Activated CD4-positive, alpha-beta T cell treated with anti-CD3 and anti-CD28 coated beads, Interleukin-2, amount 50 U/mL, for 48 hours (primary cell): ENCODE results near the gene PRMT2.
"Not testable (repeated sequence)": the region's sequence is repeated elsewhere in the genome, so short reads cannot be mapped to it uniquely, and the experiment has no call there.

Experiments
- DNase-seq, 2 experiments: peaks; one replicate each; pipeline ENCODE4 v3.0.0-alpha.2; 2020

Gene PRMT2

DNA sequence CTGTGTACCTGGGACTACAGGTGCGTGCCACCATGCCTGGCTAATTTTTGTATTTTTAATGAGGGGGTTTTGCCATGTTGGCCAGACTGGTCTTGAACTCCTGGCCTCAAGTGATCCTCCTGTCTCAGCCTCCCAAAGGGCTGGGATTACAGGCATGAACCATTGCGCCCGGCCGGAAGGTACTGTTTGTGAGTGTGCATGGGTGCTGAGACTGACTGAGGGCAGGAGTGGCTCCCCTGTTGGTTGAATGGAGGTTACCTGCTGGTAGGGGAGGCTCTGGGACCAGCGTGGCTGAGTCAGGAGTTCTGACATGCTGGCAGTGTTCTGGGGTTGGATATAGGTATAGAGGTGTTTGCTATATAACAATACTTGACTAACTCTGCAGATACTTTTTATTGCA lies 10.4 kb downstream of the PRMT2 start:
- DNase-seq: no peak

DNA sequence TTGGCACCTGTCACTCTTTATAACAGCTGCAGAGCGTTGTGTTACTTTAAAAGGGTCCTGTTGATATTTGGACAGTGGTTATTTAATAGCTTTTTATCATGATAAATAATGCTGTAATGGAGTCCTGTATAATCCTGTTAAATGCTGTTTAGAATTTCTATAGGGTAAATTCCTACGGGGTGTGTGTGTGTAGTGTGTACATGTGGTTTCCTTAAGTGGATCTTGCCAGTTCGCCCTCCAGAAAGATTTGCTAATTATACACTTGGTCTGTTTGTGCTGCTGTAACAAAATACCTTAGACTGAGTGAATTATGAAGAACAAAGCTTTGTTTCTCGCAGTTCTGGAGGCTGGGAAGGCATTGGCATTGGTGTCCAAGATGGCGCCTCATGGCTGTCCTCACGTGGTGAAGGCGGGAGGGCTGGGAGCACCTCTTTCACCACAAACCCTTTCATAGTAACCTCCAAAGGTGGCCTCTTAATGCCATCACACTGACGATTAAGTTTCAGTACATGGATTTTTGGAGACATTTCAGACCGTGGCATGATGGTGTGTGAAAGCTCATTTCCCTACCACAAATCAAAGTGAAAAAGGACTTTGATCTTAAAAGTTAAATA lies 11.2 kb downstream of the PRMT2 start:
- DNase-seq: no peak

DNA sequence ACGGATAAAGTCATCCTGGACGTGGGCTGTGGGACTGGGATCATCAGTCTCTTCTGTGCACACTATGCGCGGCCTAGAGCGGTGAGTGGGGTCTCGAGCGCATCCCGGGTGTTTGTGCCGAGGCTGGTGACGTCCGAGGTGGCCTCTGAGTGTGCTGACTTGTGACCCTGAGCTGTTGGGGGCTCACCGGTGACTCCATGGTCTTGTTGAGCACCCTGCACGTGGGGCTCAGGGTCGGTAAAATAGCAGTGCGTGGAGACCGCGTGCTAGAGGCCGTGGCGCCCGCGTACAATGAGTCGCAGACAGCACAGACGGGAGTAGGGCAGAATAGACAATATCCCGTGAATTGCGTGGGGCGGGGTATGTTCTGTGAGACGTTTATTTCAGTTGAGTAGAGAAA lies 13.1 kb downstream of the PRMT2 start:
- DNase-seq: no peak

DNA sequence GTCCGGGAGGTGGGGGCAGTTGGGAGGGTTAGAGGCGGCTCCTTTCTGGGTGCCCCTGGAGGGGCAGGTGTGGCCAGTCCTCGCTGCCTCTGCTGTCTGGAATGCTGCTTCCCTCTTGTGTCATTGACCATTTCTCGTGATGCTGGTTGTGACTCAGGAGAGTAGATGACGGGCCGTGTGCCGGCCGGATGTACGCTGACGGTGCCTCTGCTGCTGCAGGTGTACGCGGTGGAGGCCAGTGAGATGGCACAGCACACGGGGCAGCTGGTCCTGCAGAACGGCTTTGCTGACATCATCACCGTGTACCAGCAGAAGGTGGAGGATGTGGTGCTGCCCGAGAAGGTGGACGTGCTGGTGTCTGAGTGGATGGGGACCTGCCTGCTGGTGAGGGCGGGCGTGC lies 13.9 kb downstream of the PRMT2 start:
- DNase-seq: no peak

DNA sequence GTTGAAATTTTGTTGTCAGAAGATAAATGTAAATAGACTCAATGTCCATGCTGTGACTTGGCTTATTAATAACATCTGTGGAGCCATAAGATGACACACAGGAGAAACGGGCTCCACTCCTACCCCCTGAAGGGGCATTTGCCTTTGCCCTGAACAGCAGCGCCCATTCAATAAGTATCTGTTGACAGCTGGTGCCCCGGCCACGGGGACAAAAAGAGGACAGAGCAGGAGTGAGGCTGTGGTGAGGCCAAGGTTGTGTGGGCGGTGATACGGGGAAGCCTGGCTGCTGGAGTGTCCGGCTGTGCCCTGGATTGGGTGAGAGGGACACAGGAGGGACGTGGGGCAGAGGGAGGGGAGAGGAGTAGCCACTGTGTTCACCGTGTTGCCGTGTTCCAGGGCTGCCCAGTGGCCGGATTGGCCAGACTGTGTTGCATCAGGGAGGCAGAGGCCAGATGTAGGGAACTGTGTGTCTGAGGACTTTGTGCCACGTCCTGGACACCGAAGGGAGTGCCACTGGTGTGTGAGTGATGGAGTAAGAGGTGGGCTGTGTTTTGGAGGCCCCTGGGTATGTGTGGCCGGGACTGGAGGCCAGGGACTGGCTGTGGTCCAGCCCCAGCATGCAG lies 15.1 kb downstream of the PRMT2 start:
- no peak for DNase-seq

DNA sequence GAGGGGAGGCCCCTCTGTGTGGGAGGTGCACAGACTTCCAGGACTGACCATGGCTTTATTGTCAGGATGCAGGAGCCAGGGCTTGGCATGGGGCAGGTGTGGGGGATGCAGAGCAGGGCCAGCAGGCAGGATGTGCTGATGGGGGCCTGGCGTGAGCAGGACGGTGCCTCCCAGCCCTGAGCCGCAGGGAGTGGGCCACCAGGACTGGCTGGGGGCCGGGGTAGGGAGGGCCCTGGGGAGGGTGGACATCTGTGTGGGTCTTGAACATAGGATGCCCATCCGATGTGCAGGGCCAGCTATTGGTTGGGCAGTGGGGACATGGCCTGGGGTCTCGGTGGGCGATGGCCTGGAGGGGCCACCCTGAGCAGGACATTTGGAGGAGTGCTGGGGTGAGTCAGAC lies 15.6 kb downstream of the PRMT2 start:
- no peak for DNase-seq

DNA sequence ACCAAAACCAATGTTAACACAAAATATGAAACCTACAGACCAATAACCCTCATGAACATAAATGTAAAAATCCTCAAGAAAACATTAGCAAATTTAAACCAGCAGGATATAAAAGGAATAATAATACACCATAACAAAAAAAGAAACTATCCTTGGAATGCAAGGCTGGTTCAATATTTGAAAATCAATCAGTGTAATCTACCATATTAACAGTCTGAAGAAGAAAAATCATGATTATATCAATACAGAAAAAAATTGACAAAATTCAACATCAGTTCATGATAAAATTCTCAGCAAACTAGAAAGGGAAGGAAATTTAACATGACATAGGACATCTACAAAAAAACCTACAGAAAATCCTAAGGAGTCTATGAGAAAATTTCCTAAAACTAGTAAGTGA lies 19.8 kb downstream of the PRMT2 start:
- no peak for DNase-seq

DNA sequence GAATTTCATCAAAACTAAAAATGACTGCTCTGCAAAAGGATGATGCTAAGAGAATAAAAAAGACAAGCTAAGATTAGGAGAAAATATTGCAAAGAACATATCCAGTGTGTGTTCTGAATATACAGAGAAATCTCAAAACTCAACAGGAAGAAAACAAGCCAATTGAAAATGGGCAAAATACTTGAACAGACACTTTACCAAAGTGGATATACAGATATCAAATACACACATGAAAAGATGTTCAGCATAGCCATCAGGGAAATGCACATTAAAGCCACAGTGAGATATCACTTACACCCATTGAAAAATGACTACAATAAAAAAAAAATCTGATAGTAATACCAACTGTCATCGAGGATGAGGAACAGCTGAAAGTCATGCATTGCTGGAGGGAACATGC lies 21.3 kb downstream of the PRMT2 start:
- no peak for DNase-seq

DNA sequence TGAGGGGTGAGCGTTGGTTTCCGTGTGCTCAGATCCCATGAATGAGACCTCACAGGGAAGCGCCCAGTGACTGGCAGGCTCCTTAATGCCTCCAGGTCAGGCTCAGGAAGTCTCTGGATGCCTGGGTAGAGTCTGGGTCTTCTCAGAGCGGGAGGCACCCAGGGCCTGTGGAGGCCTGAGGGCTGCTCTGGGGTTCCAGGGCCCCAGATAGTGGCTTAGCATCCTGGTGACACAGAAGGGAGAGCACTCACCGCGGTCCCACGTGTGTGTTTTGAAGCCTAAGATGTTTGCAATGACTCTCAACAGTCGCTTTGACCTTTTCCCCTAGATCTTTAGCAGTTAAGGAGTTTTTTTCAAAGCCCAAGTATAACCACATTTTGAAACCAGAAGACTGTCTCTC lies 25.0 kb downstream of the PRMT2 start:
- DNase-seq: no peak

DNA sequence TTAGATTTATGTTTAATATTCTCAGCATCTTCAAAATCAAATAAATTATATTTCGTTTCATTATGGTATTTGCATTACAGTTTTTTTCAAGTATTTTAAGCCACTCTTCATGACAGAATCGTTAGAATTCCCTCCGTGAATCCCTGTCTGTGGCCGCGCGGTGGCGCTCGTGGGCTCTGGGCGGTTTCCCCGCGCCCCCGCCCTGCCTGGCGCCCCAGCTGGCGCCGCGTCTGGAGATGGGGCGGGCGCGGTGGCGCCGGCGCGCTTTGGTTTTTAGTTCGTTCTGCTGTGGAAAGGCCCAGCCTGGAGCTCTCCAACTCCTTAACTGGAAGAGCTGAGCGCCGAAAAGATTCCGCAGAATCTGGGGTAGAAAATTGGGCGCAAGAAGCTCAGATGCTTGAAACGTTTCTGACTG lies 25.7 kb downstream of the PRMT2 start:
- peak; percentile 55 to 60 for DNase-seq

DNA sequence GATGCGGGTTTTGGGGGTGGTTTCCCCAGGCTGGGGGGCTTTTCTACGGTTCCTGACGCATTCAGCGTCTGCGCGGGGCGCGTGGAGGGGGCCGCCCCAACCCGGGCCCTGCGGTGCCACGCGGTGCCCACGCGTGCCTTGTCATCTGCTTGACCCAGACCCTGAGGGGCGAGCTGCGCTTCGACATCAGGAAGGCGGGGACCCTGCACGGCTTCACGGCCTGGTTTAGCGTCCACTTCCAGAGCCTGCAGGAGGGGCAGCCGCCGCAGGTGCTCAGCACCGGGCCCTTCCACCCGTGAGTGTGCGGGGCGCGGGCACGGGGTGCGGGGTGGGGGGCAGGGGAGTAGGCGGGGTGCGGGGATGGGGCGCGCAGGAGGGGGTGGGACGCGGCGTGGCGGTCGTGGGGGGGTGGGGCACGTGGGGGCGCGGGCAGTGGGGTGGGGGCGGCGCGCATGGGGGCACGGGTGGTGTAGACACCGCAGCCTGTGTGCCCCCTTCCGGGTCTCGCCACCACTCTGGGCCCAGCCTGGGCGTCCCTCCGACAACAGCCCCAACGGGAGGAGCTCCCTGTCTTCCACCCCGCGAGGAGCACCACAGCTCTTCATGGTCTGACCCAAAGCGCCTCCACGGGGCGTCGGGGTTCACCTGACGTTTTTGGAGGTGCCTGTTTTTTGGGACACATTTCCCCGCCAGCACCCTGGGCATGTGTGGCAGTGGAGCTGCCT lies 26.3 kb downstream of the PRMT2 start:
- DNase-seq: no peak

DNA sequence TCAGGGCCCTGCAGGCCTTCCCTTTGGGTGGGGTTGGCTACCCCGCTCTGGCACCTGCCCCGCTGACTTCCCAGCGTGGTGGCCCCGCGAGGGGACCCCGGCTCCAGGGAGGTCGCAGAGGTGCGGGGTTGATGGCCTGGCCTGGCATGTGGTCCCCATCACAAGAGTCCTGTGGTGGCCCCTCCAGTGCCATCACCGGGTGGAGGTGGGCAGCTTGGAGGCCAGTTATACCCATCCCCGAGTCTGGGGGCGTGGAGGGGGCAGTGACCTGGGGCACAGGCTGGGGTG lies 26.8 kb downstream of the PRMT2 start:
- DNase-seq: no peak

DNA sequence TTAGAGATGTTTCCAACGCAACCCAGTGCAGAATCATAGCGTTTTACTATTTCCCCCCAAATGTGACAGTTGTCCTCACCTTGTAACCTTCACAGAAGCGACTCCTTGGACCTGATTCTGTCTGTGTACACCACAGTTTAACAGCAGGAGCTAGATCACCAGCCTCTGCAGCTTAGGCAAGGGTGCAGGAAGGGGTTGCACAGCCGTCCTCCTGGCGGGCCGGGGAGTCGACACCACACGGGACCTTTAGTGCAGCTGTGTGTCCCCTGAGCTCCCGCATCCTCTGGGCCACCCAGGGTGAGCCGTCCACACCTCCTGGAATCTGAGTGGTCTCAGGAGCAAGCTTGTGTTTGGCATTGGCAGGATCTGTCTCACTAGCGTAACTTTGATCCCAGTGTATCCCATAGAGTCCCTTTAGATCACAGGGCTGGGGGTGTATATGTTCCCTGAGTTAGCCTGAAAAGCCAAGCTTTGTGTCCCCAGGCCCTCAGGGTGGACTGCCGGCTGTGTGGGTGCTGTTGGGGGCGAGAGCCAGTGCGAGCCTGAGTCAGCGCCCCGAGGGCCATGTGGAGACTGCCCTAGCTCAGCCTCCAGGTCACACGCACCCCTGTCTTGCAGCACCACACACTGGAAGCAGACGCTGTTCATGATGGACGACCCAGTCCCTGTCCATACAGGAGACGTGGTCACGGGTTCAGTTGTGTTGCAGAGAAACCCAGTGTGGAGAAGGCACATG lies 27.5 kb downstream of the PRMT2 start:
- DNase-seq: no peak

DNA sequence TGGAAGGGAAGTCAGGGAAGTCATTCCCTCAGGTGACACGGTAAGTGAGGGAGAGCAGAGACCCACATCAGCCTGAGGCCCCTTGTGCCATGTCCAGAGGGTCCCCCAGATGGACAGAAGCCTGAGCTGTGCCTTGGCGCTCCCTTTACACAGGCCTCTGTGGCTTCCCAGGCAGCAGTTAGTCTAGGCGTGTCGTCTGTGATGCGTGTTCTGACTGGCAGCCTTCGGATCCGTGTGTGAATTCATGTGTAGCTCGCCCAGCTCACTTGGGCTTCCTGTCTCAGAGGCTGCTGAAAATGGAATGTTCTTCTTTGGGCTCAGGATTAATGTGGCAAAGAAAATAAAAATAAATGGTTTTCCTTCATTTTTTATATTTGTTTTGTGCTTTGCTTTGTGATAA lies 28.3 kb downstream of the PRMT2 start:
- no peak for DNase-seq

DNA sequence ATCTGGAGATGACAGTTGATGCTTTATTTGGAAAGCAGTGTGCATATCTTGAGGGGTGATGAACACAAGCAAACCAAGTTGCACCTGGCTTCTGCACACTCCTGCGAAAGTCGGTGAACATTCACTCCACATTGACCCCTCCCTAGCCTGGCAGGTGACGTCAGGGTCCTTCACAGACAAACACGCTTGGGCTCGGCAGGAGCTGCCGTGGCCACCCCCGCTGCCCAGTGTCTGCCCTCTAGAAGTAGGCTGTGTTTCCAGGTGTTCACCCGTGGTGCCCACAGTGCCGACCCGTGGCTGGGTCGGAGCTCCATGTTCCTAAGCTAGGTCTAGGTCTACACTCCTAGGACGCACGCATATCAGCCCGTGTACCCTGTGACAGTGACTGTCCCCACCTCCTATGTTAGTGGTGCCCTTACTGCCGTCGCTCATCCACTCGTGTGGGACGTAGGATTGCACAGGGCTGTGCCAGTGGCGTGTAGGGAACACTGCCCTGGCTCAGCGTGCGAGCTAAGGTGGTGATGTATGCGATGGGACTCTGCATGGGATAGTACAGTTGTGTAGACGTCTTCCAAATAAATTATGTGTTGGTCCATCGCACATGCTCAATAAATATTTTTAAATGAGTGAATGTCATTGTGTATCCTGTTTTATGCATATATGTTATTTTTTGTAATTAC lies 29.0 kb downstream of the PRMT2 start:
- no peak for DNase-seq

DNA sequence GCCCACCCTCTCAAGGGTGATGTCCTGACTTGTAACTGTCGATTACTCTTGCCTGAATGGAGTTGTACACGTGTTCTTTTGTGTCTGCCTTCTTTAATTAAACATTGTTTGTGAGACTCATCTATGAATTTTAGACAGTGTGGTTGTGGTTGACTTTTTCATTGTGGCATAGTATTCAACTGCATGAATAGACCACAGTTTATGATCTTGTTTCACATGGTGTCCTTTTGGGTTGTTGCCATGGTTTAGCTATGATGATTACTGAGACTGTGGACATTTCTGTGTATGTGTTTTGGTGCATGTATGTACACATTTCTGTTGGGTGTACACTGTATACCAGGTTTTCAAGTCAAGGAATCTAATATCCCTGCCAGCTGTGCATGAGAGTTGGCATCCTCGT lies 30.1 kb downstream of the PRMT2 start:
- DNase-seq: no peak

DNA sequence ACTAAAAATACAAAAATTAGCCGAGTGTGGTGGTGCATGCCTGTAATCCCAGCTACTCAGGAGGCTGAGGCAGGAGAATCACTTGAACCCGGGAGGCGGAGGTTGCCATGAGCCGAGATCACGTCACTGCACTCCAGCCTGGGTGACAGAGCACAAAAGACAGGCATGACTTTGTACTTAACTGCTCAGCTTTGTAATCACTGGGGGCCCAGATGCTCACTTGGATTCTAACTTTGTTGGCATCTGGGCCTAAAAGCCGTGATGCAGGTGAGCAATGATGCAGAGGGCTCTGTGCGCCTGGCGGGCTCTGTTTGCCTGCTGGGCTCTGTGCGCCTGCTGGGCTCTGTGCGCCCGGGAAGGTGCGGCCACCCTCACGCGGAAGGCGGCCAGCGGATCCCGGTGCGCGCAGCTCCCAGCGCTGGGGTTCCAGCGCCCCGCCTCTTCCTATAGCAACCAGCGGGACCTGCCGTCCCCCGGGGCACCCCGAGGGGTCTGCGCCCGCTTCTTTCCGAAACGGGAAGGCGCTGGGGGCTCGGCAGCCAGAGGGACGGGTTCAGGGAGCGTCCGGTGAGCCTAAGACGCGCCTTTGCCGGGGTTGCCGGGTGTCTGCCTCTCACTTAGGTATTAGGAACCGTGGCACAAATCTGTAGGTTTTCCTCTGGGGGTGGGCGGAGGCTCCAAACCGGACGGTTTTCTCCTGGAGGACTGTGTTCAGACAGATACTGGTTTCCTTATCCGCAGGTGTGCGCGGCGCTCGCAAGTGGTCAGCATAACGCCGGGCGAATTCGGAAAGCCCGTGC lies 31.7 kb downstream of the PRMT2 start:
- peak; percentile 18 to 40 for DNase-seq

DNA sequence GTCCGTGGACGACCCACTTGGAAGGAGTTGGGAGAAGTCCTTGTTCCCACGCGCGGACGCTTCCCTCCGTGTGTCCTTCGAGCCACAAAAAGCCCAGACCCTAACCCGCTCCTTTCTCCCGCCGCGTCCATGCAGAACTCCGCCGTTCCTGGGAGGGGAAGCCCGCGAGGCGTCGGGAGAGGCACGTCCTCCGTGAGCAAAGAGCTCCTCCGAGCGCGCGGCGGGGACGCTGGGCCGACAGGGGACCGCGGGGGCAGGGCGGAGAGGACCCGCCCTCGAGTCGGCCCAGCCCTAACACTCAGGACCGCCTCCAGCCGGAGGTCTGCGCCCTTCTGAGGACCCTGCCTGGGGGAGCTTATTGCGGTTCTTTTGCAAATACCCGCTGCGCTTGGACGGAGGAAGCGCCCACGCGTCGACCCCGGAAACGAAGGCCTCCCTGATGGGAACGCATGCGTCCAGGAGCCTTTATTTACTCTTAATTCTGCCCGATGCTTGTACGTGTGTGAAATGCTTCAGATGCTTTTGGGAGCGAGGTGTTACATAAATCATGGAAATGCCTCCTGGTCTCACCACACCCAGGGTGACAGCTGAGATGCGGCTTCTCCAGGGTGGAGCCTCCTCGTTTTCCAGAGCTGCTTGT lies 32.4 kb downstream of the PRMT2 start:
- peak; percentile 13 to 36 for DNase-seq

DNA sequence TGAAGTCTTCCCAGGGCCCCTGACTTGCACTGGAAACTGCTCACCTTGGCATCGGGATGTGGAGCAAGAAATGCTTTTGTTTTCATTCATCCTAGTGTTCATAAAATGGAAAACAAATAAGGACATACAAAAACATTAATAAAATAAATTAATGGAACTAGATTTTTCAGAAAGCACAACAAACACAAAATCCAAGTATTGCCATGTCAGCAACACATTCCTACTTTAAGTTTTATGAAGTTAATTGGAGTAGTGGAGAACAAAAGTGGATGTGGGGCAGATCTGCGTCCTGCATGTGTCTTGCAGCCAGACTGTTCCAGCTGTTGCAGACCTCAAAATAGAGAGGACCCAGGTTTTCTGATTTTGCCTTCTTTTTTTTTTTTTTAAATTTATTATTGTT lies 32.9 kb downstream of the PRMT2 start:
- no peak for DNase-seq

DNA sequence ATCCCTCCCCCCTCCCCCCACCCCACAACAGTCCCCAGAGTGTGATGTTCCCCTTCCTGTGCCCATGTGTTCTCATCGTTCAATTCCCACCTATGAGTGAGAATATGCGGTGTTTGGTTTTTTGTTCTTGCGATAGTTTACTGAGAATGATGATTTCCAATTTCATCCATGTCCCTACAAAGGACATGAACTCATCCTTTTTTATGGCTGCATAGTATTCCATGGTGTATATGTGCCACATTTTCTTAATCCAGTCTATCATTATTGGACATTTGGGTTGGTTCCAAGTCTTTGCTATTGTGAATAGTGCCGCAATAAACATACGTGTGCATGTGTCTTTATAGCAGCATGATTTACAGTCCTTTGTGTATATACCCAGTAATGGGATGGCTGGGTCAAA lies 33.4 kb downstream of the PRMT2 start:
- DNase-seq: not testable (repeated sequence)

DNA sequence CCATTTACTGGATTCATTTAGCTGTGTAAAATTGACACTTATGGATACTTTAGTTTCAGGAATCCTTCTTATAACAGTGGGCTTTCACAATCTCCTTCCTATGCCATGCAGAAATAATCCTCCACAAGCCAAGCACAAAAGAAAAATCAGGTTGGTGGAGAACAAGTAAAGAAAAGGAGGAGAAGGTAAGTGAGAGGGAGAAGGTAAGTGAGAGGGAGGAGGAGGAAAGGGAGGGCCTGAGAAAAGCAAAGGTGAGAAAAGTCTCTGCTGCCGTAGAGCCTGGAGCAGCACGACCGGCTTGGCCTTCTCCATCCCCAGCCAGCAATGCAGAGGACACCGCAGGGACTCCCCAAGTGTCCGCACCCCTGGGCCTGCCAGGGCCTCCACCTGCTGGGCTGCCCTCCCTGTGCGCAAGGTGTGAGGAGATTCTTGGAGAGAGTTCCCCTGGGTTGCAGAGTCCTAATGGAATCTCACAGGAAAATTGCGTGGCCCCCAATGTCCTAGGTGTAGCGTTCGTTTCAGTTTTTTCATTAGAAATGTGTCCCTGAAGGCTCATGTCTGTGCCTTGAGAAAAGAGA lies 39.0 kb downstream of the PRMT2 start:
- no peak for DNase-seq
